Measurements from ENCODE around the gene DNAJC25.
"Not testable (repeated sequence)": the region's sequence is repeated elsewhere in the genome, so short reads cannot be mapped to it uniquely, and the experiment has no call there.

The DNAJC25 gene

DNA sequence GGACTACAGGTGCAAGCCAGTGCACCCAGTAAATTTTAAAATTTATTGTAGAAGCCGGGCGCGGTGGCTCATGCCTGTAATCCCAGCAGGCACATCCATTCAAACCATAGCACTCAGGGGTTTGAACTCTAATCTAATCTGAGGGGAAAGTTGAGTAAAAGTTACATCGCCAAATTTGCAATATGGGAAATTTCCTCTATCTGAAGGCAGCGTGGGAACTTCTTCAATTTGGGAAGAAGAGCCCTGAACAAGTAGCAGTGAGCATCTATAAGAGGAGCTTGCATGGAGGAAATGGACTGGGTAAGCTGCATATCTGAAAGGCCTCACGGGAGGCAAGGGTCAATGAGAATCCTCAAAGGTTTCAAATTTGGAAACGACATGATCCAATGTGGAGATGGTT lies 2.7 kb upstream of the DNAJC25 start:
- DNase-seq = no peak

DNA sequence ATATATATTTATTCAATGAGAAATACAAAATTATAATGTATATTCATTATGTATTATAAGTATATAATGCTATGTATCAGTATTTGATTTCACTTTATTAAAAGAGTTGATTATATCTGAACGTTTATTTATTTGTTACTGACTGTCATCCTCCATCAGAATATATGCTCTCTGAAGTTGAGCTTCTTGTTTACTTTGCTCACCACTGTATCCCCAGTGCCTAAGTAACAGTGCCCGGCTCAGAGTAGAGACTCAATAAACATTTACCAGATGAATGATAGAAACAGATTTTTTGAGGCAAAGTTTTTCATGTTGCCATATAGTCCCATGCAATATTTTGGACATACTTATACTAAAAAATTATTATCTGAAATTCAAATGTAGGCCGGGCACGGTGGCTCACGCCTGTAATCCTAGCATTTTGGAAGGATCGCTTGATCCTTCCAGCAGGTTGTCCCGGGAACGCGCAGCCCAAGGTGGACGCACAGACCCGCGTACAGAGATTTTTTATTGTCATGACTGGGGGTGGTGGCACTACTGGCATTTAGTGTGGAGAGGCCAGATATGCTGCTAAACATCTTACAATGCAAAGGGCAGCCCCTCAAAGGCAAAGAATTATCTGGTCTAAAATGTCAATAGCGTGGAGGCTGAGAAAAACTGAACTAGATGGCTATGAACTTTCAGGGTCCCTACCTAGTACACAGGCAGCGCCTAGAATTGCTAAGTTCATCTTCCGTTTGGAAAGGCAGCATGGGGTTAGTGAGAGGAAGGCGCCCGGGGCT lies 761 bp upstream of the DNAJC25 start:
- DNase-seq = no peak

DNA sequence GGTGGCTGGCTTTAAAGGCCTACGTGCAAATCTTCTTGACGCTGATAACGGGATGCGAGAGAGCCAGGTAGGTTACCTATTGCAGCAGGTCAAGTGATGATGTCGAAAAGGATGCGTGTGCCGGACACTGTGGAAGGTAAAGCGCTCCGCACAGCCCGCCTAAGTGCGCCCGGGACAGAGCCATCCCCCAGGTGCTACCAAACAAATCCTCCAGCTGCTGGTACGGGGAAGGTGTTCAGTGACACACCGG lies 245 bp upstream of the DNAJC25 start:
- no peak for DNase-seq

DNA sequence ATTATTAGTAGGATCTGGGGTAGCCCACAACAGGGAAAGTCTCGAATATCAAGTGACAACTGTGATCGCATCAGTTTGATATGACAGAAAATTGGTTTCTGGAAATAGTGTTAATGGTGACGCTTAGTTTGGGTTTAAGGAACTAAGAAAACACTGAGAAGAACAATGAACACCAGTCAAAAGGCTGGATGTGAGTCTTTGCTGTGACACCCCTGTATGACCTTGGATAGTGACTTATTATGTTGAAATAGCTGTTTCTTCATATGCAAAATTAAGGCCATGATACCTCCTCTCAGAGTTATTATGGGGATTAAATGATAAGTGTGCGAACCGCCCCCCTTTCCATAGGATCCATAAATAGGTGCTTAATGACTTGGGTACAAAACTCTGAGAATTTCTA lies 926 bp downstream of the DNAJC25 start:
- no peak for DNase-seq

DNA sequence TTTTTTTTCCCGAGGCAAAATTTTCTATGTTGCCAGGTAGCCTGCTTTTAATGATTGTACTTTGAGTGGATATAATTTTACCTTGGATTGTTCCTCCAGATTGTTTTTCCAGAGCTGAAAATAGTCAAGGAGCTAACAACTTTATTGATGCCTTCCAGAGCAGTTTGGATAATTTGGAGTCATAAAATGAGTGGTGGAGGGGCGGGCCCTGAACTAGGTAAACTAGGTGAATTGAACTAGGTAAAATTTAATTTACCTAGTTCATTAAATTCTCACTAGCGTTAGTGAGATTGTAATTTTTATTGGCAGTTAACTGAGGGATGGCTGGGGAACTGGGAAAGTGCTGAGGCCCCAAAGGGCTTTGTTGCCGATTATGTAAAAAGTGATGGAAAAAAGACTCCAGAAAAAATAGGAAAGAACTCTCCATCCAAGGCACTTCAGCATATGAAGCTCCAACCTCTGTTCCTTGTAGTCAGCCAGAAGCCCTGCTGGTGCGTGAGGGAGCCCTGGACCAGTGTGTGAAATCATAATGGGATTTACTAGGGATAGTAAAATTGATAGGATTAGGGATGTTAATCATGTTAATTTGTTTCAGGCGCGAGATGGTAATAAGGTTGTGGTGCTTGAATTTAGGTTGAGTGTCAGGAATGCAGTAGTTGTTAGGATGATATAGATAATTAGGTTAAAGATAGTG lies 1.7 kb downstream of the DNAJC25 start:
- DNase-seq = no peak

DNA sequence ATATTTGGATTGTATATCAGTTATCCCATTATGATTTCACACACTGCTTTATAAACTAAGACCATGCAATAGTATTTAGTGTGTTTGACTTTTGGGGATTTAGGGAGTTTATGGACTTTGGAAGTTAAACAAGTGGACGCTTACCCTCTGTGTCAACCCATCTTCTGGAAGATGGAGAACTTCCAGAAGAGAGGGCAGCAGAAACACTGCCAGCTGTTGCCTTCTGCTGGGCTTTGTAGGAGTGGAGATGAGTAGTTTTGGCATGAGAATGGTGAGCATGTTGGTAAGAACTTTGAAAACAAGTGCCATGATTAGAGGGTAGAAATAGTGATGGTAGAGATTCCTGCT lies 2.2 kb downstream of the DNAJC25 start:
- DNase-seq = no peak

DNA sequence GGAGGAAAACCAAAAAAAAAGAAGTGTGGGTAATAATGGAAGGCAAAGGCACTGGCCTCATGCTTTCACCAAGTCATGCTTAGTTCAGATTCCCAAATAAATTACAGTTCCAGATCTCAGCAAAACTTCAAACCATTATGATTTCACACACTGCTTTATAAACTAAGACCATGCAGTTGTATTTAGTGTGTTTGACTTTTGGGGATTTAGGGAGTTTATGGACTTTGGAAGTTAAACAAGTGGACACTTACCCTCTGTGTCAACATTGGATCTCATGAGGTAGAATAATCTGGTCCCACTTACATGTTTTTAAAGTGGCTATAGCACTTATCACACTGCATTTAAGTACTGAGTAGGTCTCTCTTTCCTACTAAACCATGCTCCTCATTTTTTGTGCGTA lies 3.7 kb downstream of the DNAJC25 start:
- DNase-seq = no peak

DNA sequence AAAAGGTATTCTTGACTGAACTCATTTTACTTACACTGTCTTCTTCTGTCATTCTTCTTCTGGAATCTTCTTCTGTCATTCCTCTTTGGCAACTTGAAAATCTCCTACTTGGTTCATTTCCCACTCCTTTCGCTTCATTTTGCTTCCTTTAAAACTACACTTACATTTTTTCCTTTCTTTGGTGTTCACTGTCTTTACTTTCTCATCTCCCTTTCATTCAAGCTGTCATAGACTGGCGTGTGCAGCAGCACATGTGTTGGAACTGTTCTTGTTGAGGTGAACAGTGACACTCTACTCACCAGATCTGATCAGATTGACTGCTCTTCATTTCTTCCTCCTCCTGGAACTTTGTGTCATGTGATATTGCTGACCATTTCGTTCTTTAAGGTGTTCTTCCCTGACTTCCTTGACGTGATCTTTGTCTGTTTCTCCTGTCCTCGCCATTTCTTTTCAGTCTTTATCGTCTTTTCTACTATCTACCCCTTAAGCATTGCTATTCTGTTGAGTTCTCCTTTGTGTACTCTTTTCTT lies 6.4 kb downstream of the DNAJC25 start:
- no peak for DNase-seq

DNA sequence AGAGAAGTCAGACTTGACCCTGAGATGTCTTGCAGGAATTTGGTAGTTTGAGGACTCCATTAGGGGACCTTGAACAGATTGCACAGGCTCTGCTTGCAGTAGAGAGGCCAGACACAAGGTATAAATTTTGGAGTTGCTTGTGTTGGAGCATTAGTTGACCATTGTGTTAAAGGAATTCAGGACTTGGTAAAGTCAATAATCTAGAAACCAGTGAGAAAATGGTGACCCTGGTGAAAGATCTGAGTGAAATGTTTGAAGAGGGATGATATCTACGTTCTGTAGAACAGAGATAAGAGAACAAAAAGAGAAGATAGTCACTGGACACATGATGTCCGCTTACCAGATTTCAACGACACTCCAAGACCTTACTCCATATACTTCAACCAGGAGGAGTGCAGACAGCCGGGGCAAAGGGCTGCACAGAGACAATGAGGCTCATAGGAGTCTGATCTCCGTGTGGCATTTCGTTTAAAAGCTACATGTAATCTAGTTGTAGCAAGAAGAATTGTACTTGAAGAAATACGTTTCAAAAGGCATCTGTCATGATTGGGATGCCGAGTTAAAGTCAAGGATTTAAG lies 13.2 kb downstream of the DNAJC25 start:
- DNase-seq = no peak

DNA sequence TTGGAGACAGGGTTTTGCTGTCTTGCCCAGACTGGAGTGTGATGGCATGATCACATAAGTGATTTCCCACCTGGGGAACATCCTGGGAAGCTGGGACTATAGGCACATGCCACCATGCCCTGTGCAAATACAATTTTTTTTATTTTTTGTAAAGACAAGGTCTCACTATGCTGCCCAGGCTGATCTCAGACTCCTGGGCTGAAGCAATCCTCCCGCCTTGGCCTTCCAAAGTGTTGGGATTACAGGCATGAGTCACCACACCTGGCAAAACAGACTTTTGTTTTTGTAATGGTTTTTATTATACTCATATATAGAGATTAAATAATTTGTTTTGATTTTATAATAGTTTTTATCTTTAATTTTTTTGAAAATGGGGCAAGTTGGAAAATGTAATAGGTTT lies 14.7 kb downstream of the DNAJC25 start:
- DNase-seq = no peak

DNA sequence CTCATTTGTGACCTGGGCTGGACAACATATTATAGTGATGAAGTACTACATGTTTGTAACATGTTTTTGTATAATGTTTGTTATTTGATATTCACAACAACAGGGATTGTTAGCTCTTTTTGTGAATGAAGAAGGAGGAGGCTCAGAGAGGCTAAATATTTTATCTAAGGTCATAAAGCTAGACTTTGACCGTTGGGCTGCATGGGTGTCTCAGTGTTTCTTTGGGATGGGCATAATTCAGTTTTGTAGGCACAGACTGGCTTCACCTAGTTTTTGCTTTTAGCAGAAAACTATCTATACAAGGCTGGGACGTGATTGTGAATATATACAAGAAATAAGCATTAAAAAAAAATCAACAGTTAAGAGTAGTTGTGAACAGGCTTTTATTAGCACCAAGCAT lies 15.3 kb downstream of the DNAJC25 start:
- no peak for DNase-seq

DNA sequence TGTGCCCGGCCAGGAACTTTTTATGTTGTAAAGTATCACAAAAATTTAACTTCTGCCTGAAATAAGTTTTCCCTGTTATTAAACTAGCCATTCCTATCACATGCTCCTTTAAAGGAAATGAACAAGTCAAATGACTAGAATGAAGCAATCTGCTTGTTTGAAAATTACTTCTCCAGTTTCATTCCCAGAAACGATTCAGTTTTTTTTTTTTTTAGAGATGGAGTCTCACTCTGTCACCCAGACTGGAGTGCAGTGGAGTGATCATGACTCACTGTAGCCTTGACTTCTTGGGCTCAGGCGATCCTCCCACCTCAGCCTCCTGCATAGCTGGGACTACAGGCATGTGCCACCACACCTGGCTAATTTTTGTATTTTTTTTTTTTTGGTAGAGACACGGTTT lies 16.9 kb downstream of the DNAJC25 start:
- DNase-seq = no peak

DNA sequence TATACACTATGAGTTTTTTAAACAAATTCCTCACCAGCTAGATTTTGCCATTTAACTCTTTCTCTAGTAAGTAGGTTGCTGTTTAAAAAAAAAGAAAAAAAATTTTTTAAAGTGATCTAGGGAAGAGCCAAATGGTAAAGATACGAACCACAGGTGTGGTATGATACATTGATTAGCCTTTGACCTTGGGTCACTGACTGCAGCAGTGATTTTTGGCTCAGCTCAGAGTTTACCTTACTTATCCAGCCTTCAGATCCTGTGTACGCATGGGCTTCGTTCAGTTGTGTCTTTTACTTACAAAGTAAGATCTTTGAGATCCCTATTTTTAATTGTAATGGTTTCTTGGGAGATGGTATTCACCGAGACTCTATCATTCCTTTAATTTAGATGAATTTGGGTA lies 17.9 kb downstream of the DNAJC25 start:
- DNase-seq = no peak

DNA sequence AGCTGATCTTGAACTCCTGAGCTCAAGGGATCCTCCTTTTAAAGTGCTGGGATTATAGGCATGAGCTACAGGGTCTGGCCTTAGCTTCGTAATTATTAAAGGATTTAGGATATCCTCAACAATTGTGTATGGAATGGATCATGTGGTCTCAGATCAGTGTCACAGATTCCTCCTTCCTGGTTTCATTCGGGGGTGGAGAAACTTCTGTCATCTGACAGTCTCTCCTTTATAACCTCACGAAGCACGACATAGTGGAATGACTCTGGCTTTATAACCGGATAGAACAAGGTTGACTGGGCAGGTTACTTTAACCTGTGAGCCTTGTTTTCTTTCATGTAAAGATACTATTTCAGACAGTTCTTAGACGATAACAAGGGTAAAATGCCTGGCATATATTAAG lies 25.9 kb downstream of the DNAJC25 start:
- DNase-seq = no peak

DNA sequence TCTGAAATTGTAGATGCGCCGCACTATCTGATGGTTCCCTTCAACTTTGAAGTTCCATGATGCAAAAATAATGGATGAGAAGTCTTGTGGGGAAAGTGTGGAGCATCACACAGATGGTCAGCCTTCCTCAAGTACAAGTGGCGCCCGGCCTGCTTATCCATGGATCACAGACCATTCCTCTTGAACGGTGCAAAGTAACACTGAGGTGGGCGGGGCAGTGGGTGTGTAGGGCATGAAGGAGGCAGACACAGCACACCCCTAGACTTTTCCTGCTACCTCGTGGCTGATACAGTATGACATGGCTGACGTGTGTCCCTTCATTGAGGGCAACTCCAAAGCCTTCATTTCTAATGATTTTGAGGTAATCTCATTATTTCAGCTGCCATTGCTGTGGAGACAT lies 27.8 kb downstream of the DNAJC25 start:
- DNase-seq = no peak

DNA sequence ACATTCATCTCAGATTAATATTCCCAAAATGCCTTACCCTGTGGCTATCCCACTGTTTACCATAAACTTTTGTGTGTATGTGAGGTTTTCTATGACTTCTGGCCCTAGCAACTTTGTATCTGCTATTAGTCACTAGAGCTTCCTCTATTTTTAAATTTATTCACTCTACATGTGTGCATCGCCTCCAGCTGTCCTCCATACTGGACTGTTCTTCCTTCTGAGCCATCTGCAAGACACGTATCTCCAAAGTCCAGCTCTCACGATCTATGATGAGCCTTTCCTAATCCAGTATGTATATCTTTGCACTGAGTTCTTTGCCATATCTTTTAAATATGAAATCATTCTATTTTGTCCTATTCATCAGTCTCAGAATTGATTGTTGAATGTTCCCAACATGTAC lies 28.6 kb downstream of the DNAJC25 start:
- DNase-seq = no peak

DNA sequence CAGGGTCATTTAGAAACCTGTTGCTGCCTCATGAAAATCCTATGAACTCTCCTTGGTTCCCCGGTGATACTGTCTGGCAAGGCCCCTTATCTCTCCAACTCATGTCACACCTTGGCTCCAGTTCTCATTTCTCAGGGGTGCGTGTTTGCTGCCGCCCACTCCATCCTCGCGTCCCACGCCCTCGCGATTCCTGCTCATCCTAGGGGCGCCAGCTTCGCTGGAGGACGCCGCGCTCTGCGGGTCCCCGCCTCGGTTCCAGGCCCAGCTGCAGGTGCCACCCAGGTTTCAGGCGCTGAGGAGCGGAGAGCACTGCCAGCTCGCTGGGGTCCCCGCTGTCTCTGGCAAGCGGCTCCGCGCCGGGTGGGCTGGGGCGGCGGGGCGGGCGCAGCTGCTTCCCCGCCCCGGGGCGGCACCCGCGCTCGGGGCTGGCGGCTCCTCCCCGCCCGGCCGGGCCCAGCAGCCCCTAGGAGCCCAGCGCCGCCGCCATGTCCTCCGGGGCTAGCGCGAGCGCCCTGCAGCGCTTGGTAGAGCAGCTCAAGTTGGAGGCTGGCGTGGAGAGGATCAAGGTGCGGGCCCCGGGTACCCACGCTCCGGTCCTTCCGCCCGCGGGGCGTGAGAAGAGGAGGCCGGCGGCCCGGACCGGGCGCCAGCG lies 30.1 kb downstream of the DNAJC25 start, which contains the start of gene GNG10:
GNG10 (plus strand) TSS at position 456 of the 652 bp plus-strand sequence; CDS start at position 486, 30 bp downstream.
- DNase-seq = peak; percentile 44 to 68 (median 55)

DNA sequence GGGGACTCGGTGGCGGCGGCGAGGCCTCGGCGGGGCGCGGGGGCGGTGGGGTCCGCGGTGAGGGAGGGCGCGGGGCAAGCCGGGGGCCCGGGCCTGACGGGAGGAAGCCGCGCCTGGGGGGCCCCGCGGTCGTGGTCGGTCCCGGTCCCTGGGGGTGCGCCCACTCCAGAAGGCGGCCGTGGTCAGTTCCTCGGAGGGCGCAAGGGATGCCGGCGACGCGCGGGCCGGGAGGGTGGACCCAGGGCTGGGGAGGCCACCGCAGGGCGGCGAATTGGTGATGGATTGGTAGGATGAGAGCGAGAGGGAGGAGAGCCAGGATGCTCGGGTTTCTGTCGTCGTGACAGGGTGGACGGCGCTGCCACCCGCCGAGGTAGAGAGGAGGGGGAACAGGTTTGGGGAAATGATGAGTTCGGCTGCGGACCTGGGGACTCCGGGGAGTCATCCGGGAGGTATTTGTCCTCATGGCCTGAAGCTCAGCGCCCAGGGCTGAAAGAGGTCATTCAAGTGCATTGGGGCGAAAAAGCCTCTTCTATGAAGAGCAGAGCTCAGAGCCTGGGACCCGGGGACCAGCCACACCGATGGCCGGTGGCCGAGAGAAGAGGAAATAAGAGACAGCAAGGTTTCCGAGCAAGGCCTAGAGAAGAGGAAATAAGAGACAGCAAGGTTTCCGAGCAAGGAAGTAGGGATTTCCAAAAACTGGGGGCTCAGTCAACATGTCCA lies 30.8 kb downstream of the DNAJC25 start:
- DNase-seq = peak; percentile 9 to 37 (median 11)

DNA sequence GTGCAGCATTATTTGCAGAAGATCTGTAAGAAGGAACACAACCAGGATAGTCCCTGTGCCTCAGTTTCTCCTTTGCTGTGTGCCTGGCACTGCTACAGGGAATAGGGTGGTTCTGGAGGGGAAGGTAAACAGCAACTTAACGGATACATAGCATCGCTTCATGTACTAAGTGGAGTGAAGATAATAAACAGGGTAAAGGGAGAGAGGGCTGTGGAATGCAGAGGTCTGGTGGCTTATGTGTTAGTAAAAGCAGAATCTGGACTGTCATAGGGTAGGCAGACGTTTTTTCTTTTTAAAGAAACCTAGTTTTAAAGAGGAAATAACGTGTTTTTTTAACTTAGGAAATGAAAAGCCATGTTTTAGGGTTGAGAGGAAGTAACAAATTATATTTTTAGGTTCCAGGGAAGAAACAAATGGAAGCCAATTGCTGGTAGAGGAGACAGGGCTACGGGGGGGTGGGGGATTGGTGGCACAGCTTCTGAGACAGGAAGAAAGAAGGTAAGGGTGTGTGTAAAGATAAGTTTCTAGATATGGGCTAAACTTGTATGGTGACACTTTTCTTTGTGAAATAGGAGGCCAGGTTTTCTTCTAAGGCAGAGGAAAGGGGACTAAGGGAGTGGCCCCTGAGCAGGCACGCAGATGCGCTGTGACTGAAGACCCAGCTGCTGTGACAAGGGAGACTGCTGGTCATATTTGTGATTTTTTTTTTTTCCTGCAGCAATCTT lies 31.6 kb downstream of the DNAJC25 start:
- peak in 1 of 5 donors; percentile 40 for DNase-seq

DNA sequence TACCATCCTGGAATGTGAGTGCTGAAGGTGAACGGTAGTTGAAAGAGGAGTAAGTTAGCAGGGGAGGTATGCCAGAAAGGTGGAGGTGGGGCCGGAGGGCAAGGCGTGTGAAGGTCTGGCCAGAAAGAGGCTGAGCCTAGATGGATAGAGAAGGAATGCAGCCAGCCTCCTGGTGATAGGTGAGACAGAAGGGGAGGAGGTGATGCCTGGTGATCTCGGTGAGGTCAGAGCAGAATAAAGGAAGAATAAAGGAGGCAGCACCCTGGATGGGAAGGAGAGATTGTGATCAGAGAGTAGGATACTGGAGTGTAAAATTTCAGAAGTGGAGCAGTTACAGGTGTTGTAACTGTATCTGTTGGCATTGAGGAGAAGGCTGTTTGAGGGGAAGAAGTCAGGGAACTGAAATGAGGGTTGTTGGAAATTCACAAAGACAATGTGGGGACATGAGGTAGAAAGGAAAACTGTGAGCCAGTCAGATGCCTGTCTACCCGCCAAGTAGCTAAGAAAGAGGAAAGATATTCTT lies 32.2 kb downstream of the DNAJC25 start:
- no peak for DNase-seq

DNA sequence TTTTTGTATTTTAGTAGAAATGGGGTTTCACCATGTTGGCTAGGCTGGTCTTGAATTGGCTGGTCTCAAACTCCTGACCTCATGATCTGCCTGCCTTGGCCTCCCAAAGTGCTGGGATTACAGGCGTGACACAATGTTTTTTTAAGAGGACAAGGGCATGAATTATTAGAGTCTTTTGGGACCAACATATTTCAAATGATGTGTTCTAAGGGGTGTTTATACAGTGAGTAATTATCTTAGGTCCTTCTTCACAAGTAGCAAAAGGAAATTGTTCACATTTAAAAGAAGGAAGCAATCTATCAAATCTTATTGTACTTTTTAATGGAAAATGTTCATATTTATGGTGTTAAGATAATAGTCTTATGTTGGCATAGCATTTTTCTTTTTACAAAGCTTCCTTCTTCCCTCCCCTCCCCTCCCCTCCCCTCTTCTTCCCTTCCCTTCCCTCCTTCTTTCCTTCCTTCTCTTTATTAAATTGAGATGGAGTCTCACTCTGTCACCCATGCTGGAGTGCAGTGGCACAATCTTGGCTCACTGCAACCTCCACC lies 37.0 kb downstream of the DNAJC25 start:
- DNase-seq = no peak

DNA sequence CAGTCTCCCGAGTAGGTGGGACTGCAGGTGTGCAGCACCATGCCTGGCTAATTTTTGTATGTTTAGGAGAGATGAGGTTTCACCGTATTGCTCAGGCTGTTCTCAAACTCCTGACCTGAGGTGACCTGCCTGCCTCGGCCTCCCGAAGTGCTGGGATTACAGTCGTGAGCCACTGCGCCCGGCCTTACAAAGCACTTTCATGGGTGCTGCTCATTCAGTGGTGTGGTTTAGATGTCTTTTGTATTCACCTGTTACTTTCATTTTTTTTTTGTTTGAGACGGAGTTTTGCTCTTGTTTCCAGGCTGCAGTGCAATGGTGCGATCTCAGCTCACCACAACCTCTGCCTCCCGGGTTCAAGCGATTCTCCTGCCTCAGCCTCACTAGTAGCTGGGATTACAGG lies 37.5 kb downstream of the DNAJC25 start:
- DNase-seq = not testable (repeated sequence)
